GM19035 (cell line): ENCODE measurements around the gene ZFP3.
"Not testable (repeated sequence)": the region's sequence is repeated elsewhere in the genome, so short reads cannot be mapped to it uniquely, and the experiment has no call there.

Experiments used
- ATAC-seq: cut with Tn5 transposase; IDR thresholded peaks from one replicate; pipeline ENCODE4 v1.9.1; 2021; ENCODE audit not compliant: unreplicated experiment

The ZFP3 gene

GRCh38 chr17:5077275-5077674 lies 992 bp upstream of the ZFP3 start:
- ATAC-seq, result not testable (repeated sequence)

- no peak for ATAC-seq
Observed at GRCh38 chr17:5077781-5078105, 524 bp upstream of the ZFP3 start.

- no peak for ATAC-seq
Observed at GRCh38 chr17:5080591-5080990, 2.3 kb downstream of the ZFP3 start.

DNA sequence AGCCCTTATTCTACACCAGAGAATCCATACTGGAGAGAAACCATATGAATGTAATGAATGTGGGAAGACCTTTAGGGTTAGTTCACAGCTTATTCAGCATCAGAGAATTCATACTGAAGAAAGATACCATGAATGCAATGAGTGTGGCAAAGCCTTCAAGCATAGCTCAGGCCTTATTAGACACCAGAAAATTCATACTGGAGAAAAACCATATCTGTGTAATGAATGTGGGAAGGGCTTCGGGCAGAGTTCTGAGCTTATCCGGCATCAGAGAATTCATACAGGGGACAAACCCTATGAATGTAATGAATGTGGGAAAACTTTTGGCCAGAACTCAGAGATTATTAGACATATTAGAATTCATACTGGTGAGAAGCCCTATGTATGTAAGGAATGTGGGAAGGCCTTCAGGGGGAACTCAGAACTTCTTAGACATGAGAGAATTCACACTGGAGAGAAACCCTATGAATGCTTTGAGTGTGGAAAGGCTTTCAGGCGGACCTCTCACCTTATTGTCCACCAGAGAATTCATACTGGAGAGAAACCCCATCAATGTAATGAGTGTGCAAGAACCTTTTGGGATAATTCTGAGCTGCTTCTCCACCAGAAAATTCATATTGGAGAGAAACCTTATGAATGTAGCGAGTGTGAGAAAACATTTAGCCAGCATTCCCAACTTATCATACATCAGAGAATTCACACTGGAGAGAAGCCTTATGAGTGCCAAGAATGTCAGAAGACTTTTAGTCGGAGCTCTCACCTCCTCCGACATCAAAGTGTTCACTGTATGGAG lies 14.1 kb downstream of the ZFP3 start:
- no peak for ATAC-seq

- no peak for ATAC-seq
Observed at GRCh38 chr17:5096731-5097100, 18.4 kb downstream of the ZFP3 start.

DNA sequence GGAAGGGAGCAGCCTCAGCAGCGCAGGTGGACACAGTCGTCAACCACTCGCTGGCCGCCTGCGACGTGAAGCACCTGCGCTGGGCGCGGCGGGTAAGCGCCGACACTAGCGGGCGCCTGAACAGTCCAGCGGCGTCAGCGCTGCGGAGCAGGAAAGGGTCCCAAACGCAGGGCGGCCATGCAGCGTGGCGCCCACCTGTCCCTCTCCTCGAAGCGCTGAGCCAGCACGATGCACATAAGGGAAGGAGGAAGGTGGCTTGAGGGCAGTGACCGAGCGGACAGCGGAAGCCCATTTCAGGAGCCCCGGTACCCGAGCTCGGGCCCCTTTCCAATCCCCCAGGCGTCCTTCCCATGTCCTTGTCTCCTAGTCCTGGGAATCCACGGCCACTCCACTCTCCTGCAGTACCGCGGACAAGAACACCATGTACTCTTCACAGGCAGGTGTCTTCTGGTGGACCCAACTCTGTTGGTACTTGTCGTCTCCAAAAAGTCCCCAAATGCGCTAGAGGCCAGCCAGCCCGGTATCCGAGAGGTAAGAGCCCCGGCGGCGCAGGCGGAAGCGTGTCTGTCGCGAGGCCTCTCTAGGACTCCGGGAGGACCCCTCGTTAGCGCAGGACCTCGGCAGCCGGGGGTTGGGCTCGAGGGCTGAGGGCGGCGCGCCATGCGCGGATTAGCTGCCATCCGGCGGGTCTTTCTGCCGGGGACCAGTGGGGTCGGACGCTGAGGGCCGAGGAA lies 19.0 kb downstream of the ZFP3 start:
- ATAC-seq, result no peak

DNA sequence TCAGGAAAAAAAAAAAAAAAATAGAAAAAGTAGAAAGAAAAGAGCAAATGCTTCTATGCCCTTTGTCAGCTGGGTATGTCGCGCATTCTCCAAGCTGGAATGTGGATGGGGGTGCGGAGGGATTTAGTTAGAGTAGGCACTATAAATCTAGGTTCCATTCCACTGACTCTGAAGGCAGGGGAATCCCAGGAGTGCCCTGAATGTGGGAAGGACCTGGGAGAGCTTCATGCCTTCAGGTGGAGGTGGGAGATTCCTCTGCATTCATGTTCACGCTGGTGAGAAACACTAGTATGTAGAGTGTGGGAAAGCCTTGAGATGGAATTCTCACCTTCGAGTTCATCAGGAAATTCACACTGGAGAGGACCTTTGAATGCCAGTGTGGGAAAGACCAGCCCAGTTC lies 21.0 kb downstream of the ZFP3 start:
- ATAC-seq, result no peak

DNA sequence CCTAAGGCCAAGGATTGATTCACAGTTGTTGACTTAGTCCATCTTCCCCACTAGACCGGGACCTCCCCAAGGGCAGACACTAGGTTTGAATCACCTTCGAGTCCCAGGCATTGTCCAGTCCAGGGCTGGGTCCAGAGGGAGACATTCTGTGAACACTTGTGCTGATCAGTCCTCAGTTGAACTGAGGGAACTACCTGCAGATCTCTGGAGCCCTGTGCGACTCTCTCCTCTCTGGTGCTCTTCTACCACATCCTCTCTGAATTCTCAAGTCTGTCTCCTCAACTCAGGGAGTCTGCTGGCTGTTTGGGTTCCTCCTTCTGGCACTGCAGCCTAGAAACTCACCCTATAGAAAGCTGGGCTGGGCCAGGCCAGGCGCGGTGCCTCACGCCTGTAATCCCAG lies 22.6 kb downstream of the ZFP3 start:
- no peak for ATAC-seq

DNA sequence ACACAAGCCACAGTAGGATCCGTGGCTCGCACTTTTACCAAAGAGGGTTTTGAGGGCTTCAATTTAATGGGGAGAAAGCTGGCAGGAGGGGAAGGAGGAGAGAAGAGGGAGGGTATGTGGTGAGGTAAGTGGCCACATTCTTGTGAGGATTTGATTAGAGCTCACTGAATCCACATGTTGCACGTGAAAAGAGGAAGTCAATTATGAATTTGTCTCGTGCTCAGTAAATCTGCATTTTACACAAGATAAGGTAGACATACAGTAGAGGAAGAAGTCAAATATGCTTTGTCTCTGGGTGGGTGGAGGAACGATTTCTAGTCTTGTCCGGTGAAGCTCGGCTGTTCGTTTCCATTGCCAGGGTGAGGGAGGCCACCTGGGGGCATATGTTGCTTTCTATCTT lies 32.5 kb downstream of the ZFP3 start:
- no peak for ATAC-seq

- ATAC-seq, result peak; percentile 92
Observed at GRCh38 chr17:5111402-5112204, 33.3 kb downstream of the ZFP3 start, which contains the start of gene ZNF232. Gene ZNF232 (minus strand): TSS chr17:5111878. CDS start chr17:5111822, 56 bp downstream.

DNA sequence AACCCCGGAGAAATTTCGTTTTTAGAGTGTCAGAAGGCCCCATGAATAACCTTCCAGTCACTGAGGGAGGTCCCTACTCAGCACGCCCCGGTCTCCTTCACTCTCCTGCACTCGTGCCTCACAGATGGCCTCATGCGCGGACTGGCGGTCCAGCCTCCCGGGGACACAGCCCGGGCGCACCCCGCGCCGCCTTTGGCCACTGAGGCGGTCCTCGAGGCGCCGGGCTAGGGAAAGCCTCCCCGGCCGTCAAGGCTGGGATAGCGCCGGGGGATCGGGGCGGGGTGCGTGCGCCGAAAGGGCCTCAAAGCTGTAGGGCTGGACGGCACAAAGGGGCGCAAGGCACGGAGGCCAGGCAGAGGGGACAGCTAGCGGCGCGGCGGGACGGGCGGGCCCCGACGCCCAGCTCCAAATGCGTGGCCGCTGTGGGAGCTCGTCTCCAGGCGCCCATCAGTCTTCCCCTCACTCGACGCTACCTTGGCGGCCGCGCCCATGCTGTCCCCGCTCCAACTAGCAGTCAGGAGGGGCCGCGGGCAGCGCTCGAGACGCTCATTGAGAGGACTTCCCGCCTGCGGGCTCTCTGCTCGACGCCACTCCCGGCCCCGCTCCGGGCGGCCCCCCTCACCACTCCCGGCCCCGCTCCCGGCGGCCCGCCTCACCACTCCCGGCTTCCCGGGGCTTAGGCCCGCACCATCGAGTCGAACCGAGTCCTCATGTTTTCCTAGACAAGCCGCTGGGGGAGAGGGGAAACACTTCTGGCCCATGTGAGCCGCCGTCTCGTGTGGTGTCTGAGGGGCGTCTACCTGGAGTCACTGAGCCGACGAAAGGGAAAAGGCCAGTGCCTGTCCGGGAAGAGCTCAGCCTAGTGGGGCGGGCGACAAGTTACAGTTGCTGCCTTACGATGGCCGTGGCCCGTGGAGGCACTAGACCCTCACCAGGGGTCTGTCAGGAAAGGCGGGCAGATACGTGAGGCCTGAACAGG lies 37.7 kb downstream of the ZFP3 start, which contains the start of gene USP6:
TSS of gene USP6 (plus strand) at position 360 of the 979 bp plus-strand sequence. CDS start 14,336 bp downstream, outside the sequence.
- no peak for ATAC-seq

- ATAC-seq, result no peak
Observed at GRCh38 chr17:5118219-5118618, 40.0 kb downstream of the ZFP3 start.

DNA sequence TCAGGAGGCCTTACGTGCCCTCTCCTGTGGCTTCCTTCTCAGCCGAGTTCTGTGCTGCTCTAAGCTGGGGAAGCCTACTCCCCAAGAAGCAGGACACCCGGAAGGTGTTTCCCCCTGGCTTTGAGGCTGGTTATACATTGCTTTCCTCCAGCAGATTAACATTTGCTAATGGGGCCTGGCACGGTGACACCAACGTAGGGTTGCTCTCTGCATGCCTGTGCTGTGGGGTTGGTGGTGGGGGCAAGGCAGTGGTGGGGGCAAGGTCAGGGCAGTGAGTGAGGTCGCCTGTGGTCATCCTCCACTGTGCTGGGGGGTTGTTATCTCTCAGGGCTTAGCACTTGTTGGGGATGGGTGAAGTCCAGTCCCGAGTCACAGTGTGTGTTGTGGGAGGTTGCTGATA lies 41.8 kb downstream of the ZFP3 start:
- ATAC-seq, result no peak

DNA sequence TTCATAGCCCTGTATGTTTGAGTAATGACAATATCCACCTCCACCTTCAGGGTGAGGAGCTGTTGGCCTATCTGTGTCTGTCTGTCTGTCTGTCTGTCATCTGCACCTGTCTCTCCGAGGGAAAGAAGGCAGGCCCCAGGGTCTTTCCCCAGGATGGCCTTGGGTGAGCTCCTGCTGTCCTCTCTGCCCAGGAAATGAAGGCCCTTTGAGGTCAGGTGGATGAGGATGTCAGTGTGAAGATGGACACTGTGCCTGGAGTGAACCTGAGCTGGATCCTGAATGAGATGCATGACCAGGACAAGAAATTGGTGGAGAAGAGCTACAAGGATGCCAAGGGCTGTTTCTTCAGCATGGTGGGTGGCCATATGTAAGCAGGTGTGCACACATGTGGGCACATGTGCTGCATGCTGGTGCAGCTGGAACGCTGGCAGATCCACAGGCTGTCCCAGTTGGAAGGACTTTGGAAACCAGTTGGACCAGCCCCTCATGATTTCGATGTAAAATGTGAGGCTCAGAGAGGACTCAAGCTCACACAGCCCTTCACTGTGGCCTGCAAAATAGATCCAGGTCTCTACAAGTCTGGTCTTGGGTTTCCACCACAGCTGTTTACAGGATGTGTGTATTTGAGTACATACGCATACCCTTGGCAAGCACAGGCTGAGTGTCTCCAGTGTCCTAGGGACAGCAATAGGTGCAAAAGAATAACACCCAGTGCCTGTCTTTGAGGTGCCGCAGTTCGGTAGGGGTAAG lies 42.3 kb downstream of the ZFP3 start:
- ATAC-seq, result not testable (repeated sequence)

GRCh38 chr17:5121186-5121841 lies 43.0 kb downstream of the ZFP3 start:
- ATAC-seq, result no peak

- not testable (repeated sequence) for ATAC-seq
Observed at GRCh38 chr17:5122056-5122455, 43.8 kb downstream of the ZFP3 start.

DNA sequence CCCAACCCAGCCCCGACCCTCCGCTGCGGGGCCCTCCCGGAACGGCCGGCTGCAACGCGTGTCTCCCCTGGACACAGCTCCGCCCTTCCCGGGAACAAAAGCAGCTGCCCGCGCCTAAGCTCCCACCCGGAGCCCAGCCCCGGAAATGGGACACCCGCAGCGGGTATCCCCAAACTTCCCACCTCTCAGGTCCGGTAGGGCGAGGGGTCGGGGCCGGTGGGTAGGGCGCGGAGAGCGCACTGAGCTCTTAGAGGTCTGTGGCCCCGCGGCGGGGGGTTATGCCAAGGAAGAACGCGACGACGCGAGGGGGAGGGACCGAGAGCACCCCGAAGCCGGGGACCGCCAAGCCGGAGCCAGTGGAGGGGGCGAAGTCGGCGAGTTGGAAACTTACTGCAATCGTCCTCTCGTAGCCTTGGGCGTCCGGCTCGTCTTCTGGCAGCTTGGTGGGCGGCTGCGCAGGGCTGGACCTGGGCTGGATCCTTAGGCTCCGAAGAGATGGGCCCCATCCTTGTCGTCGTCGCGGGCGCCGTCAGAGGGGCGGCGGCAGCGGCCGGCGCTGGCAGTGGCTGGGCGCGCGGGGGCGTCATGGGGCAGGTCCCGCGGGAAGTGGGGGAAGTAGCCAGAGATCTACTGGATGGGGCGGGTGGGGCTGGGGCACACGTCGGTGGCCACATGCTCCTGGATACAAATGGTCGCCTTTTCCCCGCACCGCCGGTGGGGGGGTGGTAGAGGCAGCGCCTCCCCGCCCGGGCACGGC lies 44.5 kb downstream of the ZFP3 start:
- ATAC-seq, result no peak

DNA sequence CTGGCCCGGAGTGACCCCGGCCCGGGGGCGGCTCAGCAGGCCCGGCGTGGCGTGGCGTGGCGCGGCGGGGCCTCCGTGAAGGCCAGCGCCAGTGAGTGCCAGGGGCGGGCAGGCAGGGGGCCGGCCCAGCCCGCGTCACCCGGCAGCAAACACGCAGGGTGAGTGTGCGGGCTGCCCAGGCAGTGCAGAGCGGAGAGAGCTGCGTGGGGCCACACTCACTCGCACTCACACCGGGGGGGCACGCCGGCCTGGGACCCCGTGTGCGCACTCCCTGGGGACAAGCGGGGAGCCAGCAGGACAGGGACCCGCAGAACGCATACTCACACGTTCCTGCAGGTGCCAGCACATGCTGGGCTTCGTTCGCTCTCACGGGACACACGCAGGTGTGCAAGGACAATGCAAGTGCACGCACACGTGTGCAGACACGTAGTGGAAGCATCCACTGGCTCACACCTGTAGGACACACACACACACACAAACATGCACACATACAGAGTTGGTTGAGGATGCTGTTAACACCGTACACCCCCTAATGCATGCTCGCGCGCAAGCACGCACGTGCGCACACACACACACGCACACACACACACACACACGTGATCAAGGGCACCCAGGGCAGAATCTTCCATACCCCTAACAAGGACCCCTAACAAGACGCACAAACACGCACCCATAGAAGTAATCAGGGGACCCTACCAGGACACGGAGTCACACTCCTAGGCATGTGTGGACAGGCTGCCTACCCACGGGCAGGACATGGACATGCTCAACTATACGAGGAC lies 45.3 kb downstream of the ZFP3 start:
- ATAC-seq, result no peak
